Measurements from ENCODE around the gene OMA1. TPM values are rescaled to one million over a fixed set of nuclear protein-coding genes. Genes with fewer than 3 reads are reported as not detected.
A peak's percentile ranks its signal among the peaks of the same experiment; 100 is the strongest.

Gene OMA1
- total and polyA plus RNA-seq, 7 experiments from 2014 or later: 22.7 to 72.5 (median 46.5) TPM

- Mint-ChIP-seq H3K4me1 (peaks cover 2 to 36% (median 8%) of the 10 kb centered on the region in 7 donors), H3K9me3 (no peaks in the 10 kb centered on the region), H3K27ac (no peak overlapping the region), H3K4me3 (no peak overlapping the region), H3K36me3 (peaks cover 10 to 45% (median 33%) of the 10 kb centered on the region in 5 donors), H3K27me3 (no peaks in the 10 kb centered on the region)
- intact Hi-C loops (cut with micrococcal nuclease): no loop called here
- Histone ChIP-seq H3K36me3 (ENCODE audit: control insufficient read depth in 2 of 3, insufficient read depth in 3 of 3, low read length in 3 of 3) (peaks cover 0 to 26% (median 0%) of the 10 kb centered on the region in 3 experiments), H3K27ac (ENCODE audit: low read depth, low read length) (no peak overlapping the region), H3K27me3 (ENCODE audit: control insufficient read depth in 2 of 2, insufficient read depth in 2 of 2, low read length in 2 of 2) (no peaks in the 10 kb centered on the region), H3K4me3 (ENCODE audit: low read length) (no peak overlapping the region), H3K9me3 (ENCODE audit: control insufficient read depth in 2 of 3, low read length in 3 of 3) (no peaks in the 10 kb centered on the region), H3K4me1 (ENCODE audit: control insufficient read depth in 2 of 2, insufficient read depth in 2 of 2, low read length in 2 of 2) (no peaks in the 10 kb centered on the region)
- ATAC-seq (no peak), DNase-seq (no peak)
- ChIA-PET POLR2A (interaction anchor here (0.6 to 1.0 kb wide), 3 partner anchors 20 to 21 kb away, joined by 3 read pairs; no protein-coding TSS in a partner anchor), CTCF (interaction anchor here (1.1 to 1.8 kb wide), 4 partner anchors 8 to 22 kb away, joined by 4 to 8 read pairs (median 4); partner anchors contain the start of gene OMA1)
Measured at GRCh38 chr1:58524353-58524945, 22.1 kb downstream of the OMA1 start.

- H3K27me3 Mint-ChIP-seq: no peaks in the 10 kb centered on the region
- peaks cover 0 to 28% (median 8%) of the 10 kb centered on the region in 7 donors for H3K4me1 Mint-ChIP-seq
- peaks cover 13 to 45% (median 32%) of the 10 kb centered on the region in 5 donors for H3K36me3 Mint-ChIP-seq
- H3K9me3 ChIP-seq (ENCODE audit: control insufficient read depth in 2 of 3, low read length in 3 of 3): no peaks in the 10 kb centered on the region
- no peak overlapping the region for H3K27ac ChIP-seq (ENCODE audit: low read depth, low read length)
- peak overlapping the region; percentile 11 to 84 (median 78) for H3K27ac Mint-ChIP-seq
- DNase-seq (peak in 7 of 9 donors; percentile 30 to 63 (median 53)), ATAC-seq (peak; percentile 80)
- peaks cover 0 to 28% (median 3%) of the 10 kb centered on the region in 3 experiments for H3K36me3 ChIP-seq (ENCODE audit: control insufficient read depth in 2 of 3, insufficient read depth in 3 of 3, low read length in 3 of 3)
- H3K4me3 Mint-ChIP-seq: no peak overlapping the region
- POLR2A ChIA-PET: interaction anchor here (0.9 to 2.6 kb wide), 2 partner anchors 30 to 132 kb away, joined by 3 to 13 read pairs; partner anchors contain the start of gene OMA1
- H3K9me3 Mint-ChIP-seq: peaks cover 0 to 2% (median 0%) of the 10 kb centered on the region in 11 donors
- H3K4me3 ChIP-seq (ENCODE audit: low read length): no peak overlapping the region
- intact Hi-C loops (cut with micrococcal nuclease): loop anchor here (1.0 to 2.0 kb wide), 4 partner anchors 30 to 1243 kb away; partner anchors contain the start of gene OMA1 (in 2 of the 2)
- no peaks in the 10 kb centered on the region for H3K27me3 ChIP-seq (ENCODE audit: control insufficient read depth in 2 of 2, insufficient read depth in 2 of 2, low read length in 2 of 2)
- no peaks in the 10 kb centered on the region for H3K4me1 ChIP-seq (ENCODE audit: control insufficient read depth in 2 of 2, insufficient read depth in 2 of 2, low read length in 2 of 2)
- CTCF ChIA-PET: interaction anchor here (0.7 to 4.6 kb wide), 13 partner anchors 8 to 1243 kb away, joined by 3 to 43 read pairs (median 5); partner anchors contain the start of gene OMA1
Measured at GRCh38 chr1:58515794-58516401, 30.6 kb downstream of the OMA1 start.

GRCh38 chr1:58513956-58514355, 32.6 kb downstream of the OMA1 start:
- H3K4me1 ChIP-seq (ENCODE audit: control insufficient read depth in 2 of 2, insufficient read depth in 2 of 2, low read length in 2 of 2): no peaks in the 10 kb centered on the region
- H3K9me3 Mint-ChIP-seq: peaks cover 0 to 3% (median 0%) of the 10 kb centered on the region in 11 donors
- POLR2A ChIA-PET: no interaction called here
- peaks cover 9 to 57% (median 40%) of the 10 kb centered on the region in 5 donors for H3K36me3 Mint-ChIP-seq
- H3K27me3 Mint-ChIP-seq: no peaks in the 10 kb centered on the region
- no peak overlapping the region for H3K4me3 ChIP-seq (ENCODE audit: low read length)
- CTCF ChIA-PET: interaction anchor here (2.0 to 4.6 kb wide), 2 partner anchors 28 to 34 kb away, joined by 9 to 41 read pairs; partner anchors contain the start of gene OMA1
- peaks cover 5 to 26% (median 15%) of the 10 kb centered on the region in 7 donors for H3K4me1 Mint-ChIP-seq
- ATAC-seq (no peak), DNase-seq (no peak)
- no peak overlapping the region for H3K4me3 Mint-ChIP-seq
- peaks cover 0 to 19% (median 3%) of the 10 kb centered on the region in 3 experiments for H3K36me3 ChIP-seq (ENCODE audit: control insufficient read depth in 2 of 3, insufficient read depth in 3 of 3, low read length in 3 of 3)
- no peak overlapping the region for H3K27ac Mint-ChIP-seq
- H3K27ac ChIP-seq (ENCODE audit: low read depth, low read length): no peak overlapping the region
- intact Hi-C loops (cut with micrococcal nuclease): no loop called here
- no peaks in the 10 kb centered on the region for H3K9me3 ChIP-seq (ENCODE audit: control insufficient read depth in 2 of 3, low read length in 3 of 3)
- H3K27me3 ChIP-seq (ENCODE audit: control insufficient read depth in 2 of 2, insufficient read depth in 2 of 2, low read length in 2 of 2): no peaks in the 10 kb centered on the region

GRCh38 chr1:58508629-58509028, 37.9 kb downstream of the OMA1 start:
- H3K9me3 Mint-ChIP-seq: peaks cover 0 to 3% (median 0%) of the 10 kb centered on the region in 11 donors
- H3K27ac Mint-ChIP-seq: no peak overlapping the region
- Histone ChIP-seq H3K27me3 (ENCODE audit: control insufficient read depth in 2 of 2, insufficient read depth in 2 of 2, low read length in 2 of 2) (no peaks in the 10 kb centered on the region), H3K4me3 (ENCODE audit: low read length) (no peak overlapping the region), H3K36me3 (ENCODE audit: control insufficient read depth in 2 of 3, insufficient read depth in 3 of 3, low read length in 3 of 3) (peaks cover 0 to 42% (median 6%) of the 10 kb centered on the region in 3 experiments), H3K9me3 (ENCODE audit: control insufficient read depth in 2 of 3, low read length in 3 of 3) (no peaks in the 10 kb centered on the region), H3K27ac (ENCODE audit: low read depth, low read length) (no peak overlapping the region), H3K4me1 (ENCODE audit: control insufficient read depth in 2 of 2, insufficient read depth in 2 of 2, low read length in 2 of 2) (no peaks in the 10 kb centered on the region)
- DNase-seq: no peak
- H3K27me3 Mint-ChIP-seq: no peaks in the 10 kb centered on the region
- intact Hi-C loops (cut with micrococcal nuclease): no loop called here
- ChIA-PET POLR2A (no interaction called here), CTCF (no interaction called here)
- no peak for ATAC-seq
- no peak overlapping the region for H3K4me3 Mint-ChIP-seq
- H3K4me1 Mint-ChIP-seq: peaks cover 0 to 35% (median 20%) of the 10 kb centered on the region in 7 donors
- peaks cover 19 to 77% (median 63%) of the 10 kb centered on the region in 5 donors for H3K36me3 Mint-ChIP-seq

- peaks cover 8 to 45% (median 9%) of the 10 kb centered on the region in 3 experiments for H3K36me3 ChIP-seq (ENCODE audit: control insufficient read depth in 2 of 3, insufficient read depth in 3 of 3, low read length in 3 of 3)
- no peaks in the 10 kb centered on the region for H3K9me3 Mint-ChIP-seq
- ChIA-PET POLR2A (no interaction called here), CTCF (no interaction called here)
- H3K4me1 Mint-ChIP-seq: peaks cover 0 to 40% (median 34%) of the 10 kb centered on the region in 7 donors
- no peak overlapping the region for H3K27ac Mint-ChIP-seq
- DNase-seq: no peak
- peaks cover 17 to 76% (median 53%) of the 10 kb centered on the region in 5 donors for H3K36me3 Mint-ChIP-seq
- no peak for ATAC-seq
- intact Hi-C loops (cut with micrococcal nuclease): no loop called here
- H3K4me1 ChIP-seq (ENCODE audit: control insufficient read depth in 2 of 2, insufficient read depth in 2 of 2, low read length in 2 of 2): no peaks in the 10 kb centered on the region
- no peak overlapping the region for H3K4me3 ChIP-seq (ENCODE audit: low read length)
- no peaks in the 10 kb centered on the region for H3K27me3 Mint-ChIP-seq
- no peaks in the 10 kb centered on the region for H3K27me3 ChIP-seq (ENCODE audit: control insufficient read depth in 2 of 2, insufficient read depth in 2 of 2, low read length in 2 of 2)
- H3K27ac ChIP-seq (ENCODE audit: low read depth, low read length): no peak overlapping the region
- H3K9me3 ChIP-seq (ENCODE audit: control insufficient read depth in 2 of 3, low read length in 3 of 3): no peaks in the 10 kb centered on the region
- H3K4me3 Mint-ChIP-seq: no peak overlapping the region
Measured at GRCh38 chr1:58505286-58505685, 41.2 kb downstream of the OMA1 start.

- Mint-ChIP-seq H3K27ac (peak overlapping the region in 1 of 9 donors; percentile 73), H3K9me3 (no peaks in the 10 kb centered on the region), H3K36me3 (peaks cover 11 to 68% (median 46%) of the 10 kb centered on the region in 5 donors), H3K4me3 (no peak overlapping the region), H3K27me3 (no peaks in the 10 kb centered on the region), H3K4me1 (peaks cover 2 to 41% (median 24%) of the 10 kb centered on the region in 7 donors)
- no peaks in the 10 kb centered on the region for H3K27me3 ChIP-seq (ENCODE audit: control insufficient read depth in 2 of 2, insufficient read depth in 2 of 2, low read length in 2 of 2)
- ChIA-PET CTCF (no interaction called here), POLR2A (no interaction called here)
- no peaks in the 10 kb centered on the region for H3K9me3 ChIP-seq (ENCODE audit: control insufficient read depth in 2 of 3, low read length in 3 of 3)
- H3K4me3 ChIP-seq (ENCODE audit: low read length): no peak overlapping the region
- H3K36me3 ChIP-seq (ENCODE audit: control insufficient read depth in 2 of 3, insufficient read depth in 3 of 3, low read length in 3 of 3): peaks cover 3 to 35% (median 8%) of the 10 kb centered on the region in 3 experiments
- H3K4me1 ChIP-seq (ENCODE audit: control insufficient read depth in 2 of 2, insufficient read depth in 2 of 2, low read length in 2 of 2): no peaks in the 10 kb centered on the region
- no peak overlapping the region for H3K27ac ChIP-seq (ENCODE audit: low read depth, low read length)
- DNase-seq (no peak), ATAC-seq (no peak)
- intact Hi-C loops (cut with micrococcal nuclease): no loop called here
Measured at GRCh38 chr1:58502519-58502918, 44.0 kb downstream of the OMA1 start.

Data from naive thymus-derived CD4-positive, alpha-beta T cell (primary cell).